Measurements from ENCODE around the gene PREX1.
"Not testable (repeated sequence)": the region's sequence is repeated elsewhere in the genome, so short reads cannot be mapped to it uniquely, and the experiment has no call there.

The PREX1 gene

GRCh38 chr20:48603819-48604405, 223.9 kb downstream of the PREX1 start:
- peaks cover 21% of the 10 kb centered on the region for H3K4me1 ChIP-seq (ENCODE audit: control insufficient read depth, insufficient read depth, low read length)
- no peaks in the 10 kb centered on the region for H3K9me3 ChIP-seq (ENCODE audit: control insufficient read depth, insufficient read depth, low read depth, low read length)
- H3K4me3 ChIP-seq (ENCODE audit: low read depth, low read length), result no peak overlapping the region
- H3K9ac ChIP-seq (ENCODE audit: low read length), result no peak overlapping the region
- H3K36me3 ChIP-seq (ENCODE audit: control insufficient read depth, insufficient read depth, low read length), result no peaks in the 10 kb centered on the region
- no peaks in the 10 kb centered on the region for H3K27me3 ChIP-seq (ENCODE audit: control insufficient read depth, insufficient read depth, low read length)
- no peak overlapping the region for H3K27ac ChIP-seq (ENCODE audit: low read depth, low read length)

GRCh38 chr20:48603116-48603818, 224.5 kb downstream of the PREX1 start:
- H3K9ac ChIP-seq (ENCODE audit: low read length), result no peak overlapping the region
- no peak overlapping the region for H3K27ac ChIP-seq (ENCODE audit: low read depth, low read length)
- H3K4me3 ChIP-seq (ENCODE audit: low read depth, low read length), result no peak overlapping the region
- no peaks in the 10 kb centered on the region for H3K9me3 ChIP-seq (ENCODE audit: control insufficient read depth, insufficient read depth, low read depth, low read length)
- H3K36me3 ChIP-seq (ENCODE audit: control insufficient read depth, insufficient read depth, low read length), result no peaks in the 10 kb centered on the region
- peaks cover 18% of the 10 kb centered on the region for H3K4me1 ChIP-seq (ENCODE audit: control insufficient read depth, insufficient read depth, low read length)
- H3K27me3 ChIP-seq (ENCODE audit: control insufficient read depth, insufficient read depth, low read length), result no peaks in the 10 kb centered on the region

DNA sequence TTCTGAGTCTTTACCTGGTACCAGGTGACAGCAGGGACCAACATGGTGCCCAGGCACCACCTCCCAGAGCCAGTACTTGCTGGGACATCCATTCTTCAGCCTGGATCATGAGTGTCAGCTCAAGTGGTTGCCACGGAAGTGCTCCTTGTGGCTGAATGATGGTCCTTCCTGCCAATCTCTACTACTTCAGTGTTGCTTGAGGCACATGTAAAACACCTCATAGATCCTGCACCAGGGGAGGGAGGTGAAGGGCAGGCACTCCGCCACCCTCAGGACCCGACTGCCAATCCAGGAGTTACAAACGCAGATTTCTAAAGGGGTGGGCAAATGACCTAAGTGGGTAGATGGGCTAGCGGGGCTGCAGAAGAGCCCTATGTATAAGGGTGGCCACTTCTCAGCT, 226.0 kb downstream of the PREX1 start:
- Histone ChIP-seq H3K9ac (ENCODE audit: low read length) (no peak overlapping the region), H3K27me3 (ENCODE audit: control insufficient read depth, insufficient read depth, low read length) (no peaks in the 10 kb centered on the region), H3K27ac (ENCODE audit: low read depth, low read length) (no peak overlapping the region), H3K4me3 (ENCODE audit: low read depth, low read length) (no peak overlapping the region), H3K9me3 (ENCODE audit: control insufficient read depth, insufficient read depth, low read depth, low read length) (no peaks in the 10 kb centered on the region), H3K36me3 (ENCODE audit: control insufficient read depth, insufficient read depth, low read length) (no peaks in the 10 kb centered on the region), H3K4me1 (ENCODE audit: control insufficient read depth, insufficient read depth, low read length) (peaks cover 20% of the 10 kb centered on the region)

DNA sequence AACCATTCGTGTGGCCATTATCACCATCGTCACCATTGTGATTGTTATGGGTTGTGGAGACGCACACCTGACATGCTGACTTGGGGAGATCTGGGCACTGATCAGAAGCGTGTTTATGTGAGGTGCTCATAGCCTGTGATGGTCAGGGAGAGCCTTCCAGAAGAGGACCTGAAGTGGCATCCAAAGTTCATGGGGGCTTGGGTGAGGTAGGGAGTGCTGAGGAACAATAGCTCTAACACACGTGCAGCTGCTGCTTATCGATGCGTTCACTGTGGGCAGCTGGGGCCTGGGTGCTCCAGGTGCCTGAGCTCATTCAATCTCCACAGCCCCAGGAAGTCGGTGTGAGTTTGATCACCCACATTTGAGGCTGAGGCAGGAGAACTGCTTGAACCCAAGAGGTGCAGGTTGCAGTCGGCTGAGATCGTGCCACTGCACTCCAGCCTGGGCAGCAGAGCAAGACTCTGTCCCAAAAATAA, 227.3 kb downstream of the PREX1 start:
- peaks cover 20% of the 10 kb centered on the region for H3K4me1 ChIP-seq (ENCODE audit: control insufficient read depth, insufficient read depth, low read length)
- no peak overlapping the region for H3K9ac ChIP-seq (ENCODE audit: low read length)
- no peak overlapping the region for H3K4me3 ChIP-seq (ENCODE audit: low read depth, low read length)
- H3K36me3 ChIP-seq (ENCODE audit: control insufficient read depth, insufficient read depth, low read length), result no peaks in the 10 kb centered on the region
- 0 out of 2 replicates have a peak, but pooled peaks cover 5% of the 10 kb centered on the region for H3K9me3 ChIP-seq (ENCODE audit: control insufficient read depth, insufficient read depth, low read depth, low read length)
- no peaks in the 10 kb centered on the region for H3K27me3 ChIP-seq (ENCODE audit: control insufficient read depth, insufficient read depth, low read length)
- H3K27ac ChIP-seq (ENCODE audit: low read depth, low read length), result no peak overlapping the region

DNA sequence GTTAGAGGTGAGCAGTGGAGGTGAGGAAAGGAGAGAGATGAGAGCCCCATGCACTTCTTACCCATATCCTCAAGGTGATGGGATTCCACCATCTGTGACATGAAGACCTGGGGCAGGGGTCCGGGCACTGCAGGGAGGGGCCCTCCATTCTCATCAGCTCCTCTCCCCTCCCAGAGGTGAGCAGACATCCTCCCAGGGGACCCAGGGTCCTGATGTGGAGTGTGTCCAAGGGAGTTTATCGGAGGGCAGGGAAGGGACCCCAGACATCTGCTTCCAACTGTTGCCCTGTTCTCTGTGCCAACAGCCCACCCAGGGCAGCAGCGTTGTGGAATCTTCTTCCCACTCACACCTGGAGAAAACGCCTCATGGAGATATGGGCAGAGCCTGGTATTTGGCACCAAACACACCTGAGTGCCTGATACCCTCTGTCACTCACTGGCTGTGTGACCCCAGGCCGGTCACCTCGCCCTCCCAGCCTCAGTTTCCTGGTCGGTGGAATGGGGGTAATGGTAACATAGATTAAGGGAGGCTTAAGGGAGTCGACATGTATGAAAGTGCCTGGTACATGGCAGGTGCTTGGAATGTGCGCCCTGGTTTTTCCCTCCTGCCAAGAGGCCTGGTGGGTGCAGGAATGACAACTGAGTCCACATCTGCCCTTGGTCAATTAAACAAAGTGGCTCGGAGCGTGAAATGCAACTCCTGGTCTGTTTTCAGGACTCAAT, 227.9 kb downstream of the PREX1 start:
- H3K9ac ChIP-seq (ENCODE audit: low read length), result no peak overlapping the region

GRCh38 chr20:48599106-48599747, 228.6 kb downstream of the PREX1 start:
- no peak overlapping the region for H3K27ac ChIP-seq (ENCODE audit: low read depth, low read length)
- H3K36me3 ChIP-seq (ENCODE audit: control insufficient read depth, insufficient read depth, low read length), result no peaks in the 10 kb centered on the region
- H3K27me3 ChIP-seq (ENCODE audit: control insufficient read depth, insufficient read depth, low read length), result no peaks in the 10 kb centered on the region
- H3K4me3 ChIP-seq (ENCODE audit: low read depth, low read length), result no peak overlapping the region
- no peak overlapping the region for H3K9ac ChIP-seq (ENCODE audit: low read length)
- H3K4me1 ChIP-seq (ENCODE audit: control insufficient read depth, insufficient read depth, low read length), result peaks cover 20% of the 10 kb centered on the region
- H3K9me3 ChIP-seq (ENCODE audit: control insufficient read depth, insufficient read depth, low read depth, low read length), result 0 out of 2 replicates have a peak, but pooled peaks cover 5% of the 10 kb centered on the region

More for the DNA sequence above, 227.9 kb downstream of the PREX1 start:
- Histone ChIP-seq H3K27me3 (ENCODE audit: control insufficient read depth, insufficient read depth, low read length) (no peaks in the 10 kb centered on the region), H3K4me3 (ENCODE audit: low read depth, low read length) (no peak overlapping the region), H3K36me3 (ENCODE audit: control insufficient read depth, insufficient read depth, low read length) (no peaks in the 10 kb centered on the region), H3K27ac (ENCODE audit: low read depth, low read length) (no peak overlapping the region), H3K9me3 (ENCODE audit: control insufficient read depth, insufficient read depth, low read depth, low read length) (0 out of 2 replicates have a peak, but pooled peaks cover 5% of the 10 kb centered on the region), H3K4me1 (ENCODE audit: control insufficient read depth, insufficient read depth, low read length) (peaks cover 20% of the 10 kb centered on the region)

GRCh38 chr20:48598303-48598941, 229.4 kb downstream of the PREX1 start:
- H3K36me3 ChIP-seq (ENCODE audit: control insufficient read depth, insufficient read depth, low read length); H3K9ac ChIP-seq (ENCODE audit: low read length); H3K27ac ChIP-seq (ENCODE audit: low read depth, low read length); H3K9me3 ChIP-seq (ENCODE audit: control insufficient read depth, insufficient read depth, low read depth, low read length); H3K27me3 ChIP-seq (ENCODE audit: control insufficient read depth, insufficient read depth, low read length); H3K4me3 ChIP-seq (ENCODE audit: low read depth, low read length): not testable (repeated sequence)
- peaks cover 13% of the 10 kb centered on the region for H3K4me1 ChIP-seq (ENCODE audit: control insufficient read depth, insufficient read depth, low read length)

DNA sequence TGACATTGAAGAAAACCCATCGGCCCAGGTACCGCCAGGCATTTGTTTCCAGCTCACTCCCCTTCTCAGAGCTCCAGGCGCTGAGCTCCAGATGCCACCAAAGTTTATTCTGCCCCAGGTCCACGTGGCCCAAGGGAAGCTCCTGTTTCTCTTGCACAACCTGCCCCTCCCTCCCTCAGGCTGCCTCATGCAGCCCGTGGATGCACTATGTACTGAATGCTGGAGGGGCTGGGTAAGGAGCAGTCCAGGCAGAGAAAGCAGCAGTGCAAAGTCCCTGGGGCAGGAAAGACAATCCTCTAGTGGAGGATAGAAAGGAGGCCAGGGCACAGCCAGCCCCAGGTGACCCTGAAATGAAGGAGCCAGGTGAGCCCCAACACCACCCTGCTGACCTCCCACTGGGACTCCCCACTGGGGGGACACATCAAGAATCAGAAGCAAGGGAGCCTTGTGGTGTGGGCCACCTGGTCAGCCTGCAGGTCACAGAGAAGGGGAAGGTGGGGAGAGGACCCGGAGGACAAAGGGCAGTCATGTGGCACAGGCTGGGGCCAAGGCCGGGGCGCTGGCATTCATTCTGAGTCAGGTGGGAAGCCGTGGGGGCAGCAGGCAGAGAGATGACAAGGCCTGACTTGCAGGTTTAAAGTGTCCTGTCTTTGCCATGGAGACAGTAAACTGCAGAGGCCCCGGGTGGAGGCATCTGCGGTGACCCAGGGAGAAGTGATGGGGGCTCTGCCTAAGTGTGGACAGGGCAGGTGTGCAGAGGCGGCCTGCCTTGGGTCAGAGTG, 230.1 kb downstream of the PREX1 start:
- H3K27ac ChIP-seq (ENCODE audit: low read depth, low read length), result no peak overlapping the region
- no peak overlapping the region for H3K9ac ChIP-seq (ENCODE audit: low read length)
- H3K27me3 ChIP-seq (ENCODE audit: control insufficient read depth, insufficient read depth, low read length), result no peaks in the 10 kb centered on the region
- H3K36me3 ChIP-seq (ENCODE audit: control insufficient read depth, insufficient read depth, low read length), result no peaks in the 10 kb centered on the region
- H3K9me3 ChIP-seq (ENCODE audit: control insufficient read depth, insufficient read depth, low read depth, low read length), result 0 out of 2 replicates have a peak, but pooled peaks cover 5% of the 10 kb centered on the region
- no peak overlapping the region for H3K4me3 ChIP-seq (ENCODE audit: low read depth, low read length)
- H3K4me1 ChIP-seq (ENCODE audit: control insufficient read depth, insufficient read depth, low read length), result peaks cover 9% of the 10 kb centered on the region; the same call in 1 of the 2 replicates

- Histone ChIP-seq H3K9ac (ENCODE audit: low read length) (no peak overlapping the region), H3K27me3 (ENCODE audit: control insufficient read depth, insufficient read depth, low read length) (no peaks in the 10 kb centered on the region), H3K4me3 (ENCODE audit: low read depth, low read length) (no peak overlapping the region)
Measured at GRCh38 chr20:48596334-48596898, 231.4 kb downstream of the PREX1 start.

More at GRCh38 chr20:48596334-48596898, 231.4 kb downstream of the PREX1 start:
- H3K4me1 ChIP-seq (ENCODE audit: control insufficient read depth, insufficient read depth, low read length), result peaks cover 9% of the 10 kb centered on the region; the same call in 1 of the 2 replicates
- no peaks in the 10 kb centered on the region for H3K36me3 ChIP-seq (ENCODE audit: control insufficient read depth, insufficient read depth, low read length)
- H3K27ac ChIP-seq (ENCODE audit: low read depth, low read length), result no peak overlapping the region
- 0 out of 2 replicates have a peak, but pooled peaks cover 5% of the 10 kb centered on the region for H3K9me3 ChIP-seq (ENCODE audit: control insufficient read depth, insufficient read depth, low read depth, low read length)
